K562 (cell line): Measurements from ENCODE around the gene DOK3. TPM values are rescaled to one million over a fixed set of nuclear protein-coding genes. Genes with fewer than 3 reads are reported as not detected.

Source experiments
- BHLHE40 ChIP-seq: IDR thresholded peaks from 2 replicates; pipeline ENCODE4 v1.6.1; 2011; ENCODE audit warnings: low read length, improper control_type of control experiment
- E2F6 ChIP-seq, 2 experiments: IDR thresholded peaks; 2 replicates each; pipeline ENCODE4 v1.6.1; 2011; ENCODE audit warnings: borderline replicate concordance in 1 of 2, control low read depth in 1 of 2, low read depth in 1 of 2, low read length in 1 of 2, mild to moderate bottlenecking in 1 of 2, mixed read lengths in 1 of 2, moderate library complexity in 1 of 2; ENCODE audit not compliant: insufficient read depth in 1 of 2, insufficient read length in 1 of 2, poor library complexity in 1 of 2, severe bottlenecking in 1 of 2; ENCODE audit errors: extremely low read depth in 1 of 2
- FOXK2 ChIP-seq, 2 experiments: fragments of 450-650 bp; IDR thresholded peaks in 1 of 2; conservative IDR thresholded peaks in 1 of 2; 2 replicates each; pipeline ENCODE4 v1.6.1; 2016; ENCODE audit warnings: low read depth in 2 of 2, mild to moderate bottlenecking in 1 of 2
- HDAC3 ChIP-seq: fragments of 450-650 bp; IDR thresholded peaks from 2 replicates; pipeline ENCODE4 v1.6.1; 2018; ENCODE audit warnings: borderline replicate concordance, mild to moderate bottlenecking, moderate library complexity; ENCODE audit not compliant: partially characterized antibody
- MGA ChIP-seq: fragments of 450-650 bp; IDR thresholded peaks from 2 replicates; pipeline ENCODE4 v1.6.1; 2016; ENCODE audit warnings: mild to moderate bottlenecking, moderate library complexity
- MYNN ChIP-seq, 2 experiments: sonication (generic); formaldehyde crosslinking in 1 of 2; IDR thresholded peaks; 2 replicates each; pipeline versions ENCODE4 v1.5.0 to v1.6.1; 2016 to 2020; ENCODE audit warnings: antibody characterized with exemption in 1 of 2, missing genetic modification reagents in 1 of 2
- NRF1 ChIP-seq, 2 experiments: fragments of 450-650 bp; IDR thresholded peaks in 1 of 2; conservative IDR thresholded peaks in 1 of 2; 2 replicates each; pipeline ENCODE4 v1.6.1; 2014; ENCODE audit warnings: mild to moderate bottlenecking in 2 of 2
- SMARCA4 ChIP-seq: fragments of 450-650 bp; IDR thresholded peaks from 2 replicates; pipeline ENCODE4 v1.6.1; 2016
- SPI1 ChIP-seq: IDR thresholded peaks from 2 replicates; pipeline ENCODE4 v1.6.1; 2011; ENCODE audit warnings: low read depth, low read length, control low read depth, borderline replicate concordance
- STAT5B ChIP-seq: fragments of 250-450 bp; sonication (Bioruptor Pico); IDR thresholded peaks from 2 replicates; pipeline ENCODE4 v1.8.0; 2021; ENCODE audit warnings: mild to moderate bottlenecking, inconsistent platforms
- ZBTB1 ChIP-seq: sonication (generic); formaldehyde crosslinking; IDR thresholded peaks from 2 replicates; pipeline ENCODE4 v1.8.1; 2023; ENCODE audit warnings: missing genetic modification reagents, low read depth, mild to moderate bottlenecking, borderline replicate concordance
- ZFX ChIP-seq: sonication (generic); formaldehyde crosslinking; IDR thresholded peaks from 2 replicates; pipeline ENCODE4 v1.8.0; 2022; ENCODE audit warnings: mild to moderate bottlenecking, missing genetic modification reagents, moderate library complexity
- ZNF766 ChIP-seq: fragments of 200-800 bp; sonication (Bioruptor generic); conservative IDR thresholded peaks from 2 replicates; pipeline ENCODE4 v1.6.1; 2016; ENCODE audit warnings: missing genetic modification characterization, missing compliant biosample characterization
- polyA plus RNA-seq, 8 experiments: library from polyadenylated mRNA; depleted of rRNA in 4 of 8; stranded (reverse) in 5 of 8; unstranded in 3 of 8; fragments of >200 nt; fragmentation: Nextera tagmentation in 2 of 8; fragmentation: Illumina TruSeq in 1 of 8; extraction: Ambion mirVana in 2 of 8; extraction: Trizol in 1 of 8; gene quantifications; 2 replicates each; pipeline versions ENCODE4 v1.2.1 to v1.2.3, GENCODE V29; 2011 to 2014; ENCODE audit warnings: inconsistent platforms in 1 of 8, missing spikeins in 1 of 8
- total RNA-seq, 7 experiments: library from RNA; depleted of rRNA in 6 of 7; stranded (reverse); fragments of >200 nt in 6 of 7; fragmentation: Illumina TruSeq in 2 of 7; extraction: Trizol in 2 of 7; gene quantifications; 2 replicates each; pipeline versions ENCODE4 v1.2.1 to v1.2.3, GENCODE V29; 2011 to 2021; ENCODE audit warnings: low replicate concordance in 1 of 7

Gene DOK3
- total and polyA plus RNA-seq, 9 of the 15 experiments (the other 6 are each of a cell fraction or from before 2014, with no cell fraction given): 1.3 to 23.0 (median 8.0) TPM

GRCh38 chr5:177529247-177530203 is 19.9 kb upstream of the DOK3 start (continued):
- peak in 1 of 2 experiments; percentile 19 for TF ChIP-seq E2F6 (IDR thresholded peaks at IDR 0.05; ENCODE audit: borderline replicate concordance in 1 of 2, extremely low read depth in 1 of 2, insufficient read depth in 1 of 2, insufficient read length in 1 of 2, low read depth in 1 of 2, low read length in 1 of 2, poor library complexity in 1 of 2, severe bottlenecking in 1 of 2)
- peak; percentile 75 for TF ChIP-seq SMARCA4
- TF ChIP-seq MGA: no peak
- TF ChIP-seq HDAC3: peak; percentile 52
- peak; percentile 64 for TF ChIP-seq BHLHE40
- no peak for TF ChIP-seq STAT5B (CRISPR knock-in tag)
- peak; percentile 83 for TF ChIP-seq SPI1
- TF ChIP-seq ZBTB1 (CRISPR knock-in tag): no peak
- peak; percentile 76; the same call in 1 of the 2 replicates for TF ChIP-seq ZNF766
- TF ChIP-seq ZFX (CRISPR knock-in tag): no peak
- peak; percentile 13 to 19; a peak in 2 of 4 replicates for TF ChIP-seq NRF1 (conservative IDR thresholded peaks at IDR 0.05 in 1 of 2, IDR thresholded peaks at IDR 0.05 in 1 of 2)
- 0 out of 4 replicates have a peak, but pooled peaks of 1 of the 2 experiments have one; percentile 29 for TF ChIP-seq FOXK2 (conservative IDR thresholded peaks at IDR 0.05 in 1 of 2, IDR thresholded peaks at IDR 0.05 in 1 of 2; ENCODE audit: low read depth in 2 of 2)
- TF ChIP-seq MYNN (IDR thresholded peaks at IDR 0.05): peak; percentile 64; the same call in 1 of the 2 replicates
- TF ChIP-seq MYNN (CRISPR knock-in tag; IDR thresholded peaks at IDR 0.05): no peak
